Measurements from ENCODE around the gene ERP27. TPM values are rescaled to one million over a fixed set of nuclear protein-coding genes. Genes with fewer than 3 reads are reported as not detected.

Gene ERP27
- polyA plus RNA-seq, 2 of the 4 experiments (the other 2 are of a cell fraction) = 0.09 to 0.28 TPM

- no peak overlapping the region for H3K4me2 ChIP-seq
- H3K4me3 ChIP-seq = no peak overlapping the region
- no peak for ATAC-seq
- ChIA-PET POLR2A (no interaction called here), CTCF (no interaction called here)
- no peak for DNase-seq (ENCODE audit: low read depth in 1 of 2, low spot score in 1 of 2)
- no peaks in the 10 kb centered on the region for H3K9me3 ChIP-seq
- FAIRE-seq = no peak
- no peak overlapping the region for H3K27ac ChIP-seq
- H3K4me1 ChIP-seq = 0 out of 3 replicates have a peak, but pooled peaks cover under 1% of the 10 kb centered on the region
- WGBS (ENCODE audit: missing lambda C conversion rate) = 65% methylated on average over 2 of the region's 2 CpGs
- TF ChIP-seq RAD21 (conservative IDR thresholded peaks at IDR 0.05 in 1 of 2, IDR thresholded peaks at IDR 0.05 in 1 of 2) (no peak), NPAS2 (CRISPR knock-in tag; IDR thresholded peaks at IDR 0.05; ENCODE audit: borderline replicate concordance) (no peak), TFCP2L1 (CRISPR knock-in tag; IDR thresholded peaks at IDR 0.05) (no peak), SMC3 (IDR thresholded peaks at IDR 0.05) (no peak), BHLHE40 (IDR thresholded peaks at IDR 0.05; ENCODE audit: low read depth, low read length) (no peak), FOSB (CRISPR knock-in tag; IDR thresholded peaks at IDR 0.05) (no peak), CBX2 (IDR thresholded peaks at IDR 0.05; ENCODE audit: borderline replicate concordance, low read depth) (no peak), HEYL (CRISPR knock-in tag; IDR thresholded peaks at IDR 0.05) (no peak), MYC (IDR thresholded peaks at IDR 0.05; ENCODE audit: borderline replicate concordance, low read length) (no peak), JUN (IDR thresholded peaks at IDR 0.05) (no peak), ZC3H11A (IDR thresholded peaks at IDR 0.05) (no peak), BCL3 (IDR thresholded peaks at IDR 0.05) (no peak), ESRRA (IDR thresholded peaks at IDR 0.05; ENCODE audit: borderline replicate concordance, low read length) (no peak), CHD2 (IDR thresholded peaks at IDR 0.05; ENCODE audit: low read length, partially characterized antibody) (no peak), SREBF2 (IDR thresholded peaks at IDR 0.05) (no peak), GATA3 (IDR thresholded peaks at IDR 0.05; ENCODE audit: borderline replicate concordance) (no peak), FOXS1 (CRISPR knock-in tag; IDR thresholded peaks at IDR 0.05) (no peak)
Observed at GRCh38 chr12:14941369-14941768, 3.0 kb upstream of the ERP27 start.

- Histone ChIP-seq H3K4me3 (no peak overlapping the region), H3K4me2 (no peak overlapping the region), H3K27ac (no peak overlapping the region), H3K4me1 (no peaks in the 10 kb centered on the region), H3K9me3 (no peaks in the 10 kb centered on the region)
- WGBS (ENCODE audit: missing lambda C conversion rate) = 0% methylated on average over 1 of the region's 1 CpG
- DNase-seq (ENCODE audit: low read depth in 1 of 2, low spot score in 1 of 2) (no peak), ATAC-seq (peak in 1 of 2 experiments; percentile 74; a peak in 3 of 6 replicates), FAIRE-seq (no peak)
- ChIA-PET POLR2A (no interaction called here), CTCF (interaction anchor here (0.9 to 2.1 kb wide), 2 partner anchors 18 to 48 kb away, joined by 4 read pairs; no protein-coding TSS in a partner anchor)
- TF ChIP-seq FOSB (CRISPR knock-in tag; IDR thresholded peaks at IDR 0.05) (no peak), CTCF (IDR thresholded peaks at IDR 0.05) (no peak), HES2 (IDR thresholded peaks at IDR 0.05) (no peak), FOXS1 (CRISPR knock-in tag; IDR thresholded peaks at IDR 0.05) (no peak)
Observed at GRCh38 chr12:14937689-14938088, 648 bp downstream of the ERP27 start.

- Histone ChIP-seq H3K27ac (no peak overlapping the region), H3K4me3 (no peak overlapping the region), H3K4me2 (no peak overlapping the region), H3K9me3 (no peaks in the 10 kb centered on the region), H3K4me1 (no peaks in the 10 kb centered on the region)
- TF ChIP-seq MAZ (IDR thresholded peaks at IDR 0.05; ENCODE audit: borderline replicate concordance, low read depth, low read length) (no peak), EP300 (IDR thresholded peaks at IDR 0.05) (no peak), FOSL2 (IDR thresholded peaks at IDR 0.05) (no peak), FOSL2 (CRISPR knock-in tag; IDR thresholded peaks at IDR 0.05) (no peak), FOXS1 (CRISPR knock-in tag; IDR thresholded peaks at IDR 0.05) (no peak), E2F6 (IDR thresholded peaks at IDR 0.05; ENCODE audit: borderline replicate concordance, low read depth) (no peak), POLR2AphosphoS2 (conservative IDR thresholded peaks at IDR 0.05; ENCODE audit: low read length) (no peak), HDAC2 (IDR thresholded peaks at IDR 0.05) (no peak), POLR2A (IDR thresholded peaks at IDR 0.05; ENCODE audit: low read length) (no peak), CBX2 (IDR thresholded peaks at IDR 0.05; ENCODE audit: borderline replicate concordance, low read depth) (no peak), HEYL (CRISPR knock-in tag; IDR thresholded peaks at IDR 0.05) (no peak), MYC (IDR thresholded peaks at IDR 0.05; ENCODE audit: borderline replicate concordance, low read length) (no peak), RFX5 (IDR thresholded peaks at IDR 0.05) (no peak), CEBPB (IDR thresholded peaks at IDR 0.05) (no peak), BHLHE40 (IDR thresholded peaks at IDR 0.05; ENCODE audit: low read depth, low read length) (no peak), EHF (CRISPR knock-in tag; IDR thresholded peaks at IDR 0.05) (no peak), ESRRA (IDR thresholded peaks at IDR 0.05; ENCODE audit: borderline replicate concordance, low read length) (no peak)
- no peak for FAIRE-seq
- ChIA-PET POLR2A (no interaction called here), CTCF (interaction anchor here (1.2 to 2.1 kb wide), 2 partner anchors 18 to 59 kb away, joined by 4 read pairs; no protein-coding TSS in a partner anchor)
- ATAC-seq = 0 out of 6 replicates have a peak, but pooled peaks of 1 of the 2 experiments have one; percentile 23
- no peak for DNase-seq (ENCODE audit: low read depth in 1 of 2, low spot score in 1 of 2)
- WGBS (ENCODE audit: missing lambda C conversion rate) = 78% methylated on average over 3 of the region's 3 CpGs
Observed at GRCh38 chr12:14937014-14937413, 1.3 kb downstream of the ERP27 start.

Data from A549 (cell line).